GM21825 (cell line): Measurements from ENCODE around the gene ABCD3.
"Not testable (repeated sequence)": the region's sequence is repeated elsewhere in the genome, so short reads cannot be mapped to it uniquely, and the experiment has no call there.

Experiments
- ATAC-seq: cut with Tn5 transposase; IDR thresholded peaks from one replicate; pipeline ENCODE4 v1.9.1; 2021; ENCODE audit warnings: mild to moderate bottlenecking, moderate library complexity; ENCODE audit not compliant: unreplicated experiment

ABCD3 gene

GRCh38 chr1:94417978-94418663 lies at the start of gene ABCD3:
Gene ABCD3 (plus strand): TSS chr1:94418389. CDS start chr1:94418479, 90 bp downstream.
- ATAC-seq, result peak; percentile 97

DNA sequence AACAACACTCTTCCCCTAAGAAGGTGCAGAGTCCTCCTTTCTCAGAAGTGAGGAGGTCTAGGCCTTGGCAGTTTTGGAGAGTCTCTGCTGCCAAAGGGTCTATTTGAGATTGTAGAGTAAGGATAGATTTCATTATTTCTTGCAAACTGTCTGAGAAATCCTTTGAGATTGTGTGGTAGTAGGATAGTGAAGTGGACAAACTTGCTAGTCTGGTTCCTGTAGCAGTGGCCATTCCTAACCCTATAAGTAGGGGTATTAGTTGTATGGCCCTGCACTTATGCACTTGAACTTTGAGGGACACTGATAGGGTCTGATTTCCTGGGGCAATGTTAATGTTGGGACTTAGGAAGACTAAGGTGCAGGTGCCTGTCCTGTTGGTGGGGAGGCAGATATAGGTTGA lies 45.4 kb upstream of the ABCD3 start:
- not testable (repeated sequence) for ATAC-seq

DNA sequence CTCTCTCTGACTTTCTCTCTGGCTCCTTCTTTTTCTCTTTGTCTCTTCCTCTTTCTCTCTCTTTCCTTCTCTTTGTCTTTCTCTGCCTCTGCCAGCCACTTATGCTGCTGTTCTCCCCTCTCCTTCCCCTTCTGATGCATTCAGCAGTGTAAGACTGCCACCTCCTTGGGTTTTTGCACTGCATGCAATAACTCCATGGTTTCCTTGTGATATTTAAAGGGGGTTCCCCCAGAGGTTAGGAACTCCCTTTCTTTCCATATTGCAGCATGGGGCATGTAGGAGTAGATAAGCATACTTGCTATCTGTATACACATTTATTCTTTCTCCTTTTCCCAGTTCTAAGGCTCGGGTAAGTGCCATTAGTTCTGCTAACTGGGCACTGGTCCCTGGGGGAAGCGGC lies 44.9 kb upstream of the ABCD3 start:
- ATAC-seq, result not testable (repeated sequence)

- not testable (repeated sequence) for ATAC-seq
Observed at GRCh38 chr1:94375666-94376065, 42.5 kb upstream of the ABCD3 start.

DNA sequence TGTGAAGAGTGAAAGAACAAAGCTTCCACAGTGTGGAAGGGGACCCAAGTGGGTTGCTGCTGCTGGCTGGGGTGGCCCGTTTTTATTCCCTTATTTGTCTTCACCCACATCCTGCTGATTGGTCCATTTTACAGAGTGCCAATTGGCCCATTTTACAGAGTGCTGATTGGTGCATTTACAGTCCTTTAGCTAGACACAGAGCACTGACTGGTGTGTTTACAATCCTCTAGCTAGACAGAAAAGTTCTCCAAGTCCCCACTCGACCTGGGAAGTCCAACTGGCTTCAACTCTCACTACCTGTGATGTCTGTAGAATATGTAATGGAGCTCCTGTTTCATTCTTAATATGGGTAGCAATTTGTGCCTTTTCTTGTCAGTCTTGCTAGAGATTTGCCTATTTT lies 39.7 kb upstream of the ABCD3 start:
- not testable (repeated sequence) for ATAC-seq

- ATAC-seq, result no peak
Observed at GRCh38 chr1:94379615-94380014, 38.6 kb upstream of the ABCD3 start.

- no peak for ATAC-seq
Observed at GRCh38 chr1:94382201-94382600, 36.0 kb upstream of the ABCD3 start.

DNA sequence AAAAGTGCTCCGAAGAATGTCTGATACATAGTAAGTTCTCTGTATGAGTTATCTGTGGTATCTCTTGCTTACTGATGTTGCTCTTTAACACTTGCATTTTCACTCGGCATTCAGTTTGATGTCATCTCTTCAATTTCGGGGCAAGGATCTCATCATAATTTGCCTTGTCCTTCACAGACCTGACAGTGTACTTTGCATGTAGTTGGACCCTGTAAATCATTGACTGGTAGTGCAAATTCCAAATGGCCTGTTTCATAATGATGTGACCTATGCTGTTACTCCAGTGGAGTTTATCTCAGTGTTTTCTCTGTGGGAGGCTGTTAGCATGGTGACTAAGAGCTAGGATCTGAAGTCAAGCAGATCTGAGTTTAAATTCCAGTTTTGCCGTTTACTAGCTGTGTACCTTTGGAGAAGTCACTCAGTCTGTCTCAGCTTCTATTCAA lies 34.2 kb upstream of the ABCD3 start:
- ATAC-seq, result no peak

- ATAC-seq, result no peak
Observed at GRCh38 chr1:94384485-94385265, 33.5 kb upstream of the ABCD3 start.

- no peak for ATAC-seq
Observed at GRCh38 chr1:94385308-94385929, 32.8 kb upstream of the ABCD3 start.

DNA sequence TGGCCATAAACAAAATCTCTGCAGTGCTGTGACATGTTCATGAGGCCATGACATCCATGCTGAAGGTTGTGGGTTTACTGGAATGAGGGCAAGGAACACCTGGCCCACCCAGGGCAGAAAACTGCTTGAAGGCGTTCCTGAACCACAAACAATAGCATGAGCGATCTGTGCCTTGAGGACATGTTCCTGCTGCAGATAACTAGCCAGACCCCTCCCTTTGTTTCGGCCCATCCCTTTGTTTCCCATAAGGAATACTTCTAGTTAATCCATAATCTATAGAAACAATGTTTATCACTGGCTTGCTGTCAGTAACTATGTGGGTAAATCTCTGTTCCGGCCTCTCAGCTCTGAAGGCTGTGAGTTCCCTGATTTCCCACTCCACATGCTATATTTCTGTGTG lies 28.9 kb upstream of the ABCD3 start:
- ATAC-seq, result no peak

DNA sequence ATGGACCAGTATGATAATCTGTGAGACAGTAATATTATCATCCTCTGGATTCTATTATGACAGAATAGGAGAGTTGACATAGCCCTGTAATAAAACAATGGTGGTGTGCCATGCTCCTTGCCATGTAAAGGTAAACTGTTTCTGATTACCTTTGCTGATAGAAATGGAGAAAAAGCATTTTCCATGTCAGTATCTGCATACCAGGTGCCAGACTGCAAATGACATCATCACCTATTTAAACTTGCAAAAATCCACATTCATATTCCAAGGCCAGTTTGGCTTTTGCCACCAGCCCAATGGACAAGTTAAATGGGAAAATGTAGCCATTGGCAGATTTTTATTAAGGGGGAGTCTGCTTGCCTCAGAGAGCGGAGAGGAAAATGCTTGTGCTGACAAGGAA lies 23.9 kb upstream of the ABCD3 start:
- no peak for ATAC-seq

GRCh38 chr1:94395231-94395630 lies 23.0 kb upstream of the ABCD3 start:
- ATAC-seq, result no peak

- no peak for ATAC-seq
Observed at GRCh38 chr1:94395748-94396309, 22.4 kb upstream of the ABCD3 start.

- no peak for ATAC-seq
Observed at GRCh38 chr1:94396356-94397010, 21.7 kb upstream of the ABCD3 start.

DNA sequence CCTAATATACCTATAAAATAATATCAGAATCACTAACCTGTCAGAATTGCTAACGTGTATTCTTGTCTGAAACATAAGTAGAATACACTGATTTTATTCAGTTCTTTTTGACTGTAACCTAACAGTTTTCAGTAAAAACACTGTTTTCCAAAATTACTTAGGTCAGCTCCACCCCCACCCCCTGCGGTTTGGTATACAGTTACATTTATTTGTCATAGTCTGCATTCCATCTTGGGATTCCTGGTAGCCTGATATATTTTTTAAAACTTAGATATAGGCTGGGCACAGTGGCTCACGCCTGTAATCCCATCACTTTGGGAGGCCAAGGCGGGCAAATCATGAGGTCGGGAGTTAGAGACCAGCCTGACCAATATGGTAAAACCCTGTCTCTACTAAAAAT lies 19.8 kb upstream of the ABCD3 start:
- no peak for ATAC-seq

- ATAC-seq, result no peak
Observed at GRCh38 chr1:94399453-94399852, 18.7 kb upstream of the ABCD3 start.

DNA sequence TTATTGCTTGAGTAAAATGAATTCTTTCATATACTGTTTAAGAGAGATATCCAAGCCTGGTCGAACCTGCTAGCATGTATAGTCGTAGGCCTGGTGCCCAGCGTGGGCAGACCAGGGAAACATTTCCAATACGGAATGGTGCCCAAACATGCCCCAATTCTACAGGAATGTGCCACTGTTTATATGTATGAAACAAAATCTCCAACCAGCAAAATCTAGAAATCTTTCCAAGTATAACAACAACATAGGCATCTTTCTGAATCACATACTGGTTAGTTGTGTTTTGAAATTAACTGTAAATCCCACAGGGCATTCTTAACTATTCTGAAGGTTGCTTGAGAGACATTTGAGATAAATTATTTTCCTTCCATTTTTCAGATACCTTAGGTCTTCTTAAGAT lies 17.0 kb upstream of the ABCD3 start:
- no peak for ATAC-seq

DNA sequence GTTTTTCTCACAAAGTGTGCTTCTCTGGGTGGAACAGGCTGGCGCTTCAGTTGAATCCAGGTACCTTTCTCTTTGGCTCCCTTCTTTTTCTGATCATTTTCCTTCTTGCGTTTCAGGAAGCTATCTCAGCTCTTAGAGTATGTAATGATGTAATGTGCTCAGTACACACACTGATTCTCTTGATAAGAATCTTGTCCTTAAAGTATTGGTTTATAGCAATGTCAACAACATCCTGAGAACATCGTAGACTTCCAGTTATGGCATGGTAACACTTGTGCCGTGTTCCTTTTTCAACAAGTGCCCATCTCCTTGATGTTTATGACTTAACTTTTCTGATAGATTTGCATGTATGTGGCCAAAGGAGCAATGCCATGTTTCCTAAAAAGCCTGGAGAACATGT lies 11.7 kb upstream of the ABCD3 start:
- no peak for ATAC-seq

DNA sequence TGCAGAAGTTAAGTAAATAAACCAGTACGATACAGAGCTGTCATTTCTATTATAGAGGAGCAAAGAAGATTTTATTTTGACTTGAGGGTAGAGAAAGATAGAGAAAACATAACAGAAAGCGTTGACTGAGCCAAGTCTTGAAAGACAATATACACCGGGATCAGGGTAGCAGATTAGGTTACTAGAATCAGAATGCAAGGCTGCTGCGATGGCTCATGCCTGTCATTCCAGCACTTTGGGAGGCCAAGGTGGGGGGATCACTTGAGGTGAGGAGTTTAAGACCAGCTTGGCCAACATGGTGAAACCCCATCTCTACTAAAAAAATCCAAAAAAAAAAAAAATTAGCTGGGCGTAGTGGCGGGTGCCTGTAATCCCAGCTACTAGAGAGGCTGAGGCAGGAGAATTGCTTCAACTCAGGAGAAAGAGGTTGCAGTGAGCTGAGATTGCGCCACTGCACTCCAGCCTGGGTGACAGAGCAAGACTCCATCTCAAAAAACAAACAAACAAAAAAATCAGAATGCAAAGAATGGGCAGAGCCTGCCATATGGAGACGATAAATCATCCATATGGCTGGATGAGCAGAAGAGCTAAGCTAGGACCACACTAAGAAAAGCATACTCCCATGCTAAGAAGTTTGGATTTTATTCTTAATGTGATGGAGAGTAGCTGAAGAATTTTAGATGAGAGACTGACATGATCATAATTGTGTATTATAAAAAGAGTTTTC lies 9.9 kb upstream of the ABCD3 start:
- ATAC-seq, result no peak
